Mesenchymal stem cell (in vitro differentiated cells and primary cell): ENCODE data around the gene CR1.
"Not testable (repeated sequence)": the region's sequence is repeated elsewhere in the genome, so short reads cannot be mapped to it uniquely, and the experiment has no call there.

ENCODE experiments used
- DNase-seq: peaks from one replicate; pipeline ENCODE4 v3.0.0-alpha.2; 2013
- H2AFZ ChIP-seq: one replicate; pipeline ENCODE4 v1.6.1; 2013; ENCODE audit warnings: low read depth, mild to moderate bottlenecking, control low read depth, inconsistent platforms, low read length, moderate library complexity
- H2AK5ac ChIP-seq: 2 replicates; pipeline ENCODE4 v1.6.1; 2013; ENCODE audit warnings: low read length, moderate library complexity, mild to moderate bottlenecking, inconsistent platforms; ENCODE audit not compliant: severe bottlenecking
- H2BK120ac ChIP-seq: one replicate; pipeline ENCODE4 v1.6.1; 2013; ENCODE audit warnings: low read depth, mild to moderate bottlenecking, inconsistent platforms, low read length, moderate library complexity
- H2BK12ac ChIP-seq, 2 experiments: one replicate each; pipeline ENCODE4 v1.6.1; 2013; ENCODE audit warnings: inconsistent platforms in 2 of 2, low read length in 2 of 2, mild to moderate bottlenecking in 2 of 2, moderate library complexity in 2 of 2, control low read depth in 1 of 2
- H2BK15ac ChIP-seq: one replicate; pipeline ENCODE4 v1.6.1; 2013; ENCODE audit warnings: mild to moderate bottlenecking, low read depth, inconsistent platforms; ENCODE audit not compliant: poor library complexity, severe bottlenecking
- H2BK5ac ChIP-seq: 2 replicates; pipeline ENCODE4 v1.6.1; 2013; ENCODE audit warnings: low read depth, mild to moderate bottlenecking, low read length, control low read depth, inconsistent platforms; ENCODE audit not compliant: poor library complexity, severe bottlenecking
- H3K14ac ChIP-seq, 2 experiments: one replicate each; pipeline ENCODE4 v1.6.1; 2013; ENCODE audit warnings: inconsistent platforms in 2 of 2, low read length in 2 of 2, control low read depth in 1 of 2, mild to moderate bottlenecking in 1 of 2, moderate library complexity in 1 of 2
- H3K18ac ChIP-seq, 2 experiments: one replicate each; pipeline ENCODE4 v1.6.1; 2013; ENCODE audit warnings: inconsistent platforms in 2 of 2, low read length in 2 of 2, control low read depth in 1 of 2, low read depth in 1 of 2, mild to moderate bottlenecking in 1 of 2
- H3K23ac ChIP-seq, 2 experiments: one replicate each; pipeline ENCODE4 v1.6.1; 2013; ENCODE audit warnings: inconsistent platforms in 2 of 2, low read length in 2 of 2, mild to moderate bottlenecking in 2 of 2, moderate library complexity in 2 of 2, control low read depth in 1 of 2
- H3K27ac ChIP-seq: 2 replicates; pipeline ENCODE4 v1.5.1; 2013; ENCODE audit warnings: mild to moderate bottlenecking, moderate library complexity, low read length, control low read depth, inconsistent platforms; ENCODE audit not compliant: poor library complexity, severe bottlenecking
- H3K27me3 ChIP-seq, 2 experiments: 2 replicates each; pipeline versions ENCODE4 v1.6.1 to v1.7.0; 2013; ENCODE audit warnings: low read length in 2 of 2, mild to moderate bottlenecking in 2 of 2, moderate library complexity in 2 of 2, control low read depth in 1 of 2, inconsistent platforms in 1 of 2; ENCODE audit not compliant: control insufficient read depth in 1 of 2, insufficient read depth in 1 of 2
- H3K36me3 ChIP-seq, 2 experiments: 2 replicates each; pipeline versions ENCODE4 v1.6.1 to v1.7.0; 2013; ENCODE audit warnings: low read length in 2 of 2, control low read depth in 1 of 2, inconsistent platforms in 1 of 2, low read depth in 1 of 2, mild to moderate bottlenecking in 1 of 2; ENCODE audit not compliant: insufficient read depth in 2 of 2, control insufficient read depth in 1 of 2
- H3K4ac ChIP-seq, 2 experiments: one replicate each; pipeline ENCODE4 v1.6.1; 2013; ENCODE audit warnings: inconsistent platforms in 2 of 2, low read length in 2 of 2, mild to moderate bottlenecking in 2 of 2, moderate library complexity in 2 of 2, control low read depth in 1 of 2, low read depth in 1 of 2
- H3K4me1 ChIP-seq: 2 replicates; pipeline ENCODE4 v1.6.1; 2013; ENCODE audit warnings: low read depth, low read length, control low read depth; ENCODE audit not compliant: control insufficient read depth, insufficient read depth
- H3K4me2 ChIP-seq: 2 replicates; pipeline ENCODE4 v1.6.1; 2013; ENCODE audit warnings: low read length, mild to moderate bottlenecking, inconsistent platforms; ENCODE audit not compliant: poor library complexity, severe bottlenecking
- H3K4me3 ChIP-seq, 2 experiments: 2 replicates each; pipeline versions ENCODE4 v1.5.1 to v1.7.0; 2013; ENCODE audit warnings: low read length in 2 of 2, mild to moderate bottlenecking in 2 of 2, control low read depth in 1 of 2, low read depth in 1 of 2; ENCODE audit not compliant: insufficient read depth in 1 of 2
- H3K79me1 ChIP-seq: replicated peaks from 2 replicates; pipeline ENCODE4 v1.6.1; 2013; ENCODE audit warnings: mild to moderate bottlenecking, control low read depth, low read length, inconsistent platforms; ENCODE audit not compliant: poor library complexity, severe bottlenecking
- H3K9ac ChIP-seq: 2 replicates; pipeline ENCODE4 v1.7.0; 2013; ENCODE audit warnings: mild to moderate bottlenecking, low read length, moderate library complexity
- H3K9me3 ChIP-seq: 2 replicates; pipeline ENCODE4 v1.7.0; 2013; ENCODE audit warnings: mild to moderate bottlenecking, low read length; ENCODE audit not compliant: control insufficient read depth
- H4K8ac ChIP-seq: one replicate; pipeline ENCODE4 v1.6.1; 2013; ENCODE audit warnings: inconsistent platforms, mild to moderate bottlenecking, low read length, moderate library complexity
- H4K91ac ChIP-seq: one replicate; pipeline ENCODE4 v1.6.1; 2013; ENCODE audit warnings: mild to moderate bottlenecking, low read length, inconsistent platforms
- WGBS: methylation state at CpG from one replicate; pipeline ENCODE4 v1.1.7; 2013; ENCODE audit warnings: mixed read lengths; 5-methylcytosine and 5-hydroxymethylcytosine counted together

CR1 gene

GRCh38 chr1:207591205-207591604 lies 95.2 kb downstream of the CR1 start:
- H3K4me1 ChIP-seq, H2BK12ac ChIP-seq, H3K79me1 ChIP-seq, H3K36me3 ChIP-seq, H2AK5ac ChIP-seq, H2BK15ac ChIP-seq, H3K23ac ChIP-seq, H4K8ac ChIP-seq, H3K9me3 ChIP-seq, DNase-seq, H3K4ac ChIP-seq, H4K91ac ChIP-seq, H3K9ac ChIP-seq, H3K14ac ChIP-seq, H3K18ac ChIP-seq, H2BK5ac ChIP-seq, H3K4me2 ChIP-seq, H3K4me3 ChIP-seq, H2BK120ac ChIP-seq, H3K27ac ChIP-seq, H2AFZ ChIP-seq: not testable (repeated sequence)
- WGBS, result 64% methylated on average over 2 of the region's 5 CpGs
- peaks cover 0 to 15% of the 10 kb centered on the region in 2 experiments for H3K27me3 ChIP-seq

DNA sequence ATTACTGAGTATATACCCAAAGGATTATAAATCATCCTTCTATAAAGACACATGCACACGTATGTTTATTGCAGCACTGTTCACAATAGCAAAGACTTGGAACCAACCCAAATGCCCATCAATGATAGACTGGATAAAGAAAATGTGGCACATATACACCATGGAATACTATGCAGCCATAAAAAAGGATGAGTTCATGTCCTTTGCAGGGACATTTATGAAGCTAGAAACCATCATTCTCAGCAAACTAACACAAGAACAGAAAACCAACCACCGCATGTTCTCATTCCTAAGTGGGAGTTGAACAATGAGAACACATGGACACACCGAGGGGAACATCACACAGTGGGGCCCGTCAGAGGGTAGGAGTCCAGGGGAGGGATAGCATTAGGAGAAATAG lies 98.1 kb downstream of the CR1 start:
- not testable (repeated sequence) for H3K23ac ChIP-seq, H2AFZ ChIP-seq, DNase-seq, H3K4ac ChIP-seq, H3K27me3 ChIP-seq, H3K14ac ChIP-seq, H4K91ac ChIP-seq, H2BK5ac ChIP-seq, H2BK120ac ChIP-seq, H2BK15ac ChIP-seq, H3K18ac ChIP-seq, H3K9ac ChIP-seq, H3K9me3 ChIP-seq, H3K79me1 ChIP-seq, H3K27ac ChIP-seq, H3K4me1 ChIP-seq, H2BK12ac ChIP-seq, H3K4me2 ChIP-seq, H3K36me3 ChIP-seq, H3K4me3 ChIP-seq, H4K8ac ChIP-seq, H2AK5ac ChIP-seq
- WGBS, result 63% methylated on average over 3 of the region's 4 CpGs

DNA sequence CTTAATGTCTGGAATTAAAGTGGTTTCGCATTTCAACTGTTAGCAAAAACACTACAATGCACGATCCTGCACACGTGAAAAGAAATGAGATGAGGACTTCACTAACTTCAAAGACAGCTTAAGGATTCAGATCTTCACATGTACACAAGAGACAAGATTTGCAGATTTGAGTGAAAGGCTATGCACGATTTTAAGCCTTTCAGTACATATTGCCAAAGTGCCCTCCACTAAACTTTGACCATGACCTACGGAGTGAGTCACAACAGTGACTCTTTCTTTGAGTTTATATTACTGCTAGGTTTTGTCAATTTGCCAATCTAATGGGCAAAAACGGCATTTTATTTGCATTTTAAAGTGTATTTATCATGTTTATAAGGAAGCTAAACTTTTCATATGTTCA lies 107.8 kb downstream of the CR1 start:
- H3K4me3 ChIP-seq, result no peak overlapping the region
- H2AFZ ChIP-seq, result no peak overlapping the region
- no peak overlapping the region for H3K23ac ChIP-seq
- H4K91ac ChIP-seq, result no peak overlapping the region
- H3K9me3 ChIP-seq, result no peaks in the 10 kb centered on the region
- no peak overlapping the region for H2BK5ac ChIP-seq
- H3K14ac ChIP-seq, result no peak overlapping the region
- WGBS, result 75% methylated on average over 4 of the region's 6 CpGs
- no peak overlapping the region for H2BK120ac ChIP-seq
- no peak overlapping the region for H3K18ac ChIP-seq
- H3K4ac ChIP-seq, result no peak overlapping the region
- no peaks in the 10 kb centered on the region for H3K36me3 ChIP-seq
- H3K27ac ChIP-seq, result no peak overlapping the region
- H3K9ac ChIP-seq, result no peak overlapping the region
- H2BK15ac ChIP-seq, result no peak overlapping the region
- H3K4me1 ChIP-seq, result no peaks in the 10 kb centered on the region
- H4K8ac ChIP-seq, result no peak overlapping the region
- no peak overlapping the region for H3K4me2 ChIP-seq
- DNase-seq, result peak; percentile 33
- H3K27me3 ChIP-seq, result no peaks in the 10 kb centered on the region
- H2AK5ac ChIP-seq, result no peak overlapping the region
- no peaks in the 10 kb centered on the region for H3K79me1 ChIP-seq
- H2BK12ac ChIP-seq, result no peak overlapping the region

DNA sequence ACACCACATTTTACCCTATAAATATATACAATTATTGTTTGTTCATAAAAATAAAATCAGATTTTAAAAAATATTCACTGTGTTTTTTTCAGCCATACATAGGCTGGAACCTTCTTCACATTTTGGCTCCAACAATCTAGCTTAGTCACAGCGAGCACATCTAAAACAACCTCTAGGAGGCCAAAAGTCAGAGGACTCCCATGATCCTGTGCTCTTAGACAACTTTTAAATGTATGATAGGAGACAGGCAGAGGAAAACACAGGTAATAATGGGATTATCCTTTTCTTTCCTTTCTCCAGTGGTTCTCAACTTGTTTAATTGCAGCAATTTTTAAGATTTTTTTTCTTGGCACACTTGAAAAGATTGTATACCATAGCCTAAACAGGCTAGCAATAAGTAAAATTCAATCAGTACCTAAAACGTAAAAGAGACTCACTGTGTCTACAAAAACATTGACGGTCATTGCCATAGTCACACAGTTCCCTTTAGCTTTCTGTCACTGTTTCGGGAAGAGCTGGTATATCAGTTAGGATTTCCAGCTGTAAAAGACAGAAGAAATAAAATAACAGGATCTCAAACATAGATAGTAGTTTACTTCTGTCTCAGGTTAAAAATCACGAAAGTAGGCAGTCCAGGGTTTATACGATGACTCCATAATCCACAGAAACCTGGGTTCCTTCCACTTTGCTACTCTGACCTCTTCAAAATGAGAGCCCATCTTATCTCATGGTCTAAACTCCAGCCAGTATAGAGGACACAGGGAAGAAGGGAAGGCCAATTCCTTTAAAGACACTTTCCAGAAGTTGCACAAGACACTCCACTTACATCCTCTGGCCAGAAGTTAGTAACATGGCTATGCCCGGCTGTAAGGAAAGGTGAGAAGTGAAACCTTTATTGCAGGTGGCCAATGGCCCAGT lies 109.7 kb downstream of the CR1 start:
- Histone ChIP-seq H3K23ac (no peak overlapping the region), H4K8ac (no peak overlapping the region), H2BK15ac (no peak overlapping the region), H3K36me3 (no peaks in the 10 kb centered on the region), H4K91ac (no peak overlapping the region), H2BK5ac (no peak overlapping the region), H3K79me1 (no peaks in the 10 kb centered on the region), H3K4me3 (no peak overlapping the region), H3K9ac (no peak overlapping the region), H3K27me3 (no peaks in the 10 kb centered on the region), H2BK120ac (no peak overlapping the region), H3K4me2 (no peak overlapping the region), H3K14ac (no peak overlapping the region), H3K27ac (no peak overlapping the region), H3K9me3 (no peaks in the 10 kb centered on the region), H2BK12ac (no peak overlapping the region), H3K18ac (no peak overlapping the region), H2AFZ (no peak overlapping the region), H2AK5ac (no peak overlapping the region), H3K4me1 (no peaks in the 10 kb centered on the region), H3K4ac (no peak overlapping the region)
- 87% methylated on average over 5 of the region's 7 CpGs for WGBS
- no peak for DNase-seq
